AML-193 (cell line): ENCODE data around the gene PNKD.
A peak's percentile ranks its signal among the peaks of the same experiment; 100 is the strongest.

Source experiments
- DNase-seq, 2 experiments: peaks; one replicate each; lab custom pipeline; 2025; lab: John Stamatoyannopoulos, UW

Gene PNKD

GRCh38 chr2:218343591-218343990 is 73.3 kb downstream of the PNKD start:
- DNase-seq = no peak

DNA sequence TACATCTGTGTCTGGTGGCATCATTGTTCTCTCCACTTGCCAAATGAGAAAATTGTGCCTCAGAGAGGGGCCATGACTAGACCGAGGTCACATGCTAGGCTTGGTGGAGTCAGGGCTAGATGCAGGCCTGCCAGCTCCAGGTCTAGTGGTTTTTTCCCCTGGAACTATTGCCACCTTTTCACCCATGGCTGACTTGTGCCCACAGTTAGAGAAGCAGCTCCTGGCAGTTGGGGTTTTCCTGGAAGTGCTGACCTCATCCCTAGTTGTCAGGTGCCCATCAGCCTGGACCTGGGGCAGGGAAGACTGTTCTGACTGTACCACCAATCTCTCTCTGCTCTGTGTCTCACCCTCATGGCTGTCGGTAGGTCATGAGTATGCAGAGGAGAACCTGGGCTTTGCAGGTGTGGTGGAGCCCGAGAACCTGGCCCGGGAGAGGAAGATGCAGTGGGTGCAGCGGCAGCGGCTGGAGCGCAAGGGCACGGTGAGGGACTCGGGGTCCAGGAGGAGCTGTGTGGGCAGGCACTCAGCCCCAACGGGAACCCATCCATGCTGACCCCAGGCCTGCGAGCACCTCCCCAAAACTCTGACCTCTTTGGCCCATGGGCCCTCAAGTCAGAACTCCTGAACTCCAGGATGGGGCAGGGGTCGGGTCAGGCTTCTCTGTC is 73.9 kb downstream of the PNKD start:
- no peak for DNase-seq

GRCh38 chr2:218344755-218345417 is 74.6 kb downstream of the PNKD start:
- DNase-seq = no peak

- no peak for DNase-seq
These were observed 75.3 kb downstream of the PNKD start for GRCh38 chr2:218345491-218346236.

DNA sequence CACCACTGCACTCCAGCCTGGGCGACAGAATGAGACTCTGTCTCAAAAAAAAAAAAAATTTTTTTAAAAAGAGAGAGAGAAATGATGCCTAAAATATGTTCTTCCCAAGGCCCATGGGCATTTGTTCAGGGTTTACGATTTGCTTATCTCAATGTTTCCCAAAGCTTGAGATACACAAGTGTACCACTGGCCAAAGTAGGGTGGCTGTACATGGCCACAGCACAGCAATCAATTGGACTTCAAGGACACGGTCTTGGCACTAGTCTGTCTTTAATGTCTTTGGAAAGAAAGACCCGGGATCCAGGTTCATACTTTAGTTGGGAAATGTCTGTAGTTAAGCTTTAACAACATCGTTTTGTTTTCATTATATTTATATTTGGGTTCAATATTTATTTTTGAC is 76.9 kb downstream of the PNKD start:
- no peak for DNase-seq

DNA sequence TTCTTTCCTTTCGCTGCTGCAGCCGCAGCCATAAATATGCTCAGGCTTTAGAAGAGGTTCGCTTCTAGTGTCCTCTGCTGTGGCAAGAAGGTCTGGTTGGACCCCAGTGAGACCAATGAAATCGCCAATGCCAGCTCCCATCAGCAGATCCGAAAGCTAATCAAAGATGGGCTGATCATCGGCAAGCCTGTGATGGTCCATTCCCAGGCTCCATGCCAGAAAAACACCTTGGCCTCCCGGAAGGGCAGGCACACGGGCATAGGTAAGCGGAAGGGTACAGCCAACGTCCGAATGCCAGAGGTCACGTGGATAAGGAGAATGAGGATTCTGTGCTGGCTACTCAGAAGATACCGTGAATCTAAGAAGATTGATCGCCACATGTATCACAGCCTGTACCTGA is 83.7 kb downstream of the PNKD start:
- DNase-seq = no peak

DNA sequence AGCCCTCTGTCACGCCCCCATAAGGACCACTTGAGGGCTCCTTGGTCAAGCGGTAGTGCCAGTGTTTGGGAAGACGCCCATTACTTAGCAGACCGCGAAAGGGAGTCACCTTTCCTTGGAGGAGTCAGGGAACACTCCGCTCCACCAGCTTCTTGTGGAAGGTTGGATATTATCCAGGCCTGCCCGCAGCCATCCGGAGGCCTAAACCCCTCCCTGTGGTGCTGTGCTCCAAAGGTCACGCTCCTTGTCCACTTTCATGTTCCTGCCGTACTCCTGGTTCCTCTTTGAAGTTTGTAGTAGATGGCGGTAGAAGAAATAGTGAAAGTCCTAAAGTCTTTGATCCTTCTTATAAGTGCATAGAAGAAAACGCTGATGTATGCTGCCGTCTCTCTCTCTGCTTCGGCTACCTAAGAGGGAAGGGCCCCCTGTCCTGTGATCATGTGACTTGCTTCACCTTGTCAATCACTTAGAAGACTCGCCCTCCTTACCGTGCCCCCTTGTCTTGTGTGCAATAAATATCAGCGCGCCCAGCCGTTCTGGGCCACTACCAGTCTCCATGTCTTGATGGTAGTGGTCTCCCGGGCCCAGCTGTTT is 84.6 kb downstream of the PNKD start:
- DNase-seq = no peak

DNA sequence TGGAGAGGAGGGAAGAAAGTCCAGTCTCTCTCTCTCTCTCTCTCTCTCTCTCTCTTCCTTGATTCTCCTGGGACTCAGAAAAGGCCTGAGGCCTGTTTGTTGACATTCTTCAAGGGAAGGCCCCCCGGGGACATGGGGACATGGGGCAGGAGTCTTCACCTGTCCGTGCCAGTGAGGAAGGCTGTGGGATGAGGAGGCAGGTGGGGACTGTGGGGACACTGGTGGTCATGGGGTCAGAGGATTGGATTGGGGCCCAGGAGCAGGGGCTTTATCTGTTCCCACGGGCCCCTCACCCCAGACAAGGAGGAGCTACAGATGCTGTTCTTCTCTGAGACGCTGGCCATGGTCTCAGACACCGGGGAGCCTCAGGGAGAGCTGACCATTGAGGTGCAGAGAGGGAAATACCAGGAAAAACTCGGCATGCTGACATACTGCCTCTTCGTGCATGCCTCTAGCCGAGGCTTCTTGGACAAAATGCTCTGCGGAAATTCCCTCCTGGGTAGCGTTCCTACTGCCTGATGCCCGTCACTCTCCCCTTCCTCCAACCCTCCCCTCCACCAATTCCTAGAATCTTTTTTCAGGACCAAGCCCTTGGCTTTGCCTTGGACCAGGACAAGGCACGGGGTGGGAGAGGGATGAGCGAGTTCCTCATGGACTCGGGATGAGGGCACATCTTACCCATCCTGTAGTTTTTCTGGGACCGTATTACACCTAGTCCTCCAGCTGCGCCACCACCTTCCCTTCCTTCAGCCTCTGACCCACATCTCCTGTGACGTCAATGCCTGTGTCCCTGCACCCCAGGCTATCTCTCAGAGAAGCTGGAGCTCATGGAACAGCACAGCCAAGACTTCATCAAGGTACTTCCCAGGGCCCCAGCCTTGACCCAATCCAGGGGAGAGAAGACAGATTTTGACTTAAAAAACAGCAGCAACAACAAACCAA is 87.2 kb downstream of the PNKD start:
- DNase-seq = no peak

DNA sequence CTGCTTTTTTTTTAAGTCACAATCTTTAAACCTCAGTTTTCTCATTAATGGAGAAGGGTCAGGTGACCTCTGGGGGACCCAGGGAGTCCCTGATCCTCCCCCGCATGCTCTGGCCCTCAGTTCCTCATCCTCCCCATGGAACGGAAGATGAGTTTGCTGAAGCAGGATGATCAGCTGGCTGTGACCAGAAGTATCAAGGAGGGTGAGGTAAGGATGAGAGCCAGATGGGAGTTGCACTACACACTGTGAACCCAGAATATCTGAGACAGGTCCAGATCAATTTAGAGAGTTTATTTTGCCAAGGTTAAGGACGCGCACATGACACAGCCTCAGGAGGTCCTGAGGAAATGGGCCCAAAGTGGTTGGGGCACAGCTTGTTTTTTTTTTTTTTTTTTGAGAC is 90.1 kb downstream of the PNKD start:
- peak; percentile 81 to 83 for DNase-seq

DNA sequence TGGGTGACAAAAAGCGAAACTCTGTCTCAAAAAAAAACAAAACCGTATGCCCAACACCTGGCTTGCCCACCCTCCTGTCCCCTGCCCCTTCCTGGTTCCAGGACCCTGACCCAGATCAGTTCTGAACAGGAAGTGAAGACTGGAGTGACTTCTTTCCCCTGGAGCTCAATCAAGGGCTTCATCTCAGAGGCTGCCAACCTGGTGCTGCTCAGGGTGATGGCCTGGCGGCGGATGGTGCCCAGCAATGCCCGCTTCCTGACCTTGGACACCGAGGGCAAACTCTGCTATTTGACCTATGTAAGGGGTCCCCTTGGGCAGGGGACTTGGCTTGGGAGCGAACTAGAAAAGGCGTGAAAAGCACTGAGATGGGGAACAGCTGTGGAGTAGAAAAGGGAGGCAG is 92.3 kb downstream of the PNKD start:
- no peak for DNase-seq

DNA sequence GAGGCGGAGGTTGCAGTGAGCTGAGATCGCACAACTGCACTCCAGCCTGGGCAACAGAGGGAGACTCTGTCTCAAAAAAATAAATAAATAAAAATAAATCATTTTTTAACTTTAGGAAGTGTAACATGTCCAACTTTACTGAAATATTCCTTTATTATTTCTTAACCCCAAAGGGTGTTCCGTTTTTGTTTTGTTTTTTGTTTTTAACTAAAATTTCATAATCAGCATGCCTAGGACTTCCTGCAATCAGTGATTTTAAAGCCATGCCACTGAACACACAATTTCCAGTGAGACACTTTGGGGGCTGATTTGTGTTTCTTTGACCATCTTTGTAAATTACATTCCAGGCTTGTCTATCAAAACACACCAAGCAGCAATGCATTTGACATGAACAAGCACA is 93.4 kb downstream of the PNKD start:
- no peak for DNase-seq

DNA sequence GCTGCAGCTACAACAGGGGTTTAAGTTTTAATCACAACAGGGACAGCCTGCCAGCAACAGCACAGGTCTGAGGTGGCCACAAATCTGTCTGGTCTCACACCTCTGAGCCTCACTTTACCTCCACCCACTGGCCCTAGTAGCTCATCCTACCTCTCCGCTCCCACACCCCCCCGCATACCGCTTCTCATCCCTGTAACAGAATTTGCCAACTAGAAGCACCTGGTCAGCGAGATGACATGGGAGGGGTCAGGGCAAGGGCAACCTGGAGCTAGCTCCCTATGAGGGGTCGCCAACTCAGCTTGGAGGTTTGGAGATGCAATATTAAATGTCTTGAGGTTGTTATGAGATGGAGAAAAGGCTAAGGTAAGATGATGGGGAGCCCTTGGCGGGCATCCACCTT is 93.9 kb downstream of the PNKD start:
- DNase-seq = no peak

- no peak for DNase-seq
These were observed 96.5 kb downstream of the PNKD start for GRCh38 chr2:218366621-218367414.

- DNase-seq = peak; percentile 78 to 80
These were observed 97.3 kb downstream of the PNKD start for GRCh38 chr2:218367415-218368149.

GRCh38 chr2:218368150-218368528 is 97.8 kb downstream of the PNKD start:
- no peak for DNase-seq

- no peak for DNase-seq
These were observed 98.4 kb downstream of the PNKD start for GRCh38 chr2:218368621-218369153.

- no peak for DNase-seq
These were observed 99.0 kb downstream of the PNKD start for GRCh38 chr2:218369330-218369729.

DNA sequence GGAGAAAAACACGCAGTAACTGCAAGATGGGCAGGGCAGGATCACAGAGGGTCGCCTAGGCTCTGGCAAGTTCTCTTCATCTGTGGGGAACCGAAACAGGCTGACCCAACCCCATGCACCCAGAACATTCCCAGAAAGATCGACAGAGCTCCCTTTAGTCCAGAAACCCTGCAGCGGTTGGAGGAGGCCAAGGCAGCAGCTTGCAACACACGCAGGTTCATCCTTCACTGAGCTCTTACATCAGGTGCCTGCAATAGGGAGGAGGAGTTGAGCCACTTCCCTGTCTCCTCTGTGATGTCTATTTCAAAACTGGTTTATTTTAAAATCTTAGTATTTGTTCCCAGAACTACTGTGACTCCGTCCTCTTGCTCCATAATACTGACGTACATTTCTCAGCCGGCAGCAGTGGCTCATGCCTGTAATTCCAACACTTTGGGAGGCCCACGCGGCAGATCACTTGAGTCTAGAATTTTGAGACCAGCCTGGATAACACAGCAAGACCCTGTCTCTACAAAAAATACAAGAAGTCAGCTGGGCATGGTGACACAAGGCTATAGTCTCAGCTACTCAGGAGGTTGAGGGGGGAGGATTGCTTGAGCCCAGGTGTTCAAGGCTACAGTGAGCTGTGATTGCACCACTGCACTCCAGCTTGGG is 100.2 kb downstream of the PNKD start:
- DNase-seq = peak; percentile 97

DNA sequence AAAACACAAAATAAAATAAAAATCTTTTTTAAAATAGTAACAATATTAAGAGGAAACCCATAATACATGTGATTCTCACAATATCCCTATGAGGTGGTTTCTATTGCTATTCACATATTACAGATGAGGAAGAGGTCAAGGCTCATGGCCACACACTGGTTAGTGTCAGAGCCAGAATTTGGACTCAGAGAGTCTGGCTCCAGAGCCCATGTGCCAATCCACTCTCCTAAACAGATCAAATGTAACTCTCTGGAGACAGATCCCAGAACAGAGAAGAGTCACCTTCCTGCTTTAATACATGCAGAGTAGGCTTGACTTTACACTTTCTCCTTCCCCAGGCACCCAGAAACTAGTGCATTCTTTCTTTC is 101.6 kb downstream of the PNKD start:
- no peak for DNase-seq

- DNase-seq = no peak
These were observed 104.5 kb downstream of the PNKD start for GRCh38 chr2:218374795-218375194.
